Thymus (tissue), 11 donors: ENCODE data around the gene NUP210. TPM values are rescaled to one million over a fixed set of nuclear protein-coding genes. Genes with fewer than 3 reads are reported as not detected.

Experiments
- DNase-seq, 9 donors: peaks; one replicate each; pipeline ENCODE4 v3.0.0-alpha.2; 2013; ENCODE audit warnings: low spot score in 9 of 9, low read depth in 6 of 9, missing footprints in 1 of 9
- H3K27ac ChIP-seq, 2 donors: one replicate each; pipeline ENCODE4 v1.5.1; 2013; ENCODE audit warnings: control low read depth in 1 of 2, low read depth in 1 of 2, low read length in 1 of 2, mild to moderate bottlenecking in 1 of 2, moderate library complexity in 1 of 2
- H3K27me3 ChIP-seq, 2 donors: one replicate each; pipeline ENCODE4 v1.5.1; 2013; ENCODE audit warnings: low read length in 1 of 2; ENCODE audit not compliant: control insufficient read depth in 2 of 2, insufficient read depth in 1 of 2
- H3K36me3 ChIP-seq, 2 donors: one replicate each; pipeline ENCODE4 v1.5.1; 2013; ENCODE audit warnings: low read length in 1 of 2, mild to moderate bottlenecking in 1 of 2, moderate library complexity in 1 of 2; ENCODE audit not compliant: control insufficient read depth in 2 of 2, insufficient read depth in 2 of 2
- H3K4me1 ChIP-seq, 2 donors: one replicate each; pipeline ENCODE4 v1.5.1; 2013; ENCODE audit warnings: low read length in 2 of 2; ENCODE audit not compliant: control insufficient read depth in 2 of 2, insufficient read depth in 2 of 2
- H3K4me3 ChIP-seq, 2 donors: one replicate each; pipeline ENCODE4 v1.5.1; 2013; ENCODE audit warnings: low read length in 2 of 2, control low read depth in 1 of 2, mild to moderate bottlenecking in 1 of 2
- H3K9me3 ChIP-seq, 2 donors: one replicate each; pipeline ENCODE4 v1.5.1; 2013; ENCODE audit warnings: low read length in 1 of 2, mild to moderate bottlenecking in 1 of 2; ENCODE audit not compliant: control insufficient read depth in 2 of 2, insufficient read depth in 1 of 2
- WGBS: extraction: QIAGEN DNeasy Blood & Tissue Kit; methylation state at CpG from one replicate; pipeline ENCODE4 v1.1.7; 2013; 5-methylcytosine and 5-hydroxymethylcytosine counted together
- polyA plus RNA-seq: library from polyadenylated mRNA; stranded (reverse); fragments of 200-250 nt; gene quantifications from one replicate; pipeline ENCODE4 v1.2.3, GENCODE V29; 2013
- total RNA-seq: library from RNA; stranded (reverse); fragments of 120-200 nt; gene quantifications from one replicate; pipeline ENCODE4 v1.2.4, GENCODE V29; 2013
- donor health status: healthy.

NUP210 gene
- total and polyA plus RNA-seq, 2 donors, result 22.9 to 23.8 TPM

- Histone ChIP-seq H3K9me3 (no peaks in the 10 kb centered on the region), H3K36me3 (peaks cover 93 to 97% of the 10 kb centered on the region in 2 donors), H3K27me3 (no peaks in the 10 kb centered on the region), H3K4me1 (peaks cover 0 to 2% of the 10 kb centered on the region in 2 donors), H3K27ac (no peak overlapping the region), H3K4me3 (no peak overlapping the region)
- WGBS, result 97% methylated on average over 10 of the region's 10 CpGs
- DNase-seq, result no peak
These were observed 44.7 kb downstream of the NUP210 start for GRCh38 chr3:13375464-13375863.

GRCh38 chr3:13373975-13374586 lies 46.0 kb downstream of the NUP210 start:
- Histone ChIP-seq H3K9me3 (no peaks in the 10 kb centered on the region), H3K27me3 (no peaks in the 10 kb centered on the region), H3K4me1 (peaks cover 0 to 2% of the 10 kb centered on the region in 2 donors), H3K36me3 (peaks cover 90 to 91% of the 10 kb centered on the region in 2 donors), H3K4me3 (no peak overlapping the region), H3K27ac (no peak overlapping the region)
- no peak for DNase-seq
- WGBS, result 96% methylated on average over 13 of the region's 13 CpGs

GRCh38 chr3:13372656-13373055 lies 47.5 kb downstream of the NUP210 start:
- Histone ChIP-seq H3K9me3 (no peaks in the 10 kb centered on the region), H3K4me1 (peaks cover 0 to 2% of the 10 kb centered on the region in 2 donors), H3K4me3 (no peak overlapping the region), H3K36me3 (peaks cover 90 to 91% of the 10 kb centered on the region in 2 donors), H3K27me3 (no peaks in the 10 kb centered on the region), H3K27ac (peak overlapping the region in 1 of 2 donors; percentile 15)
- WGBS, result 97% methylated on average over 8 of the region's 8 CpGs
- DNase-seq, result no peak

GRCh38 chr3:13372126-13372525 lies 48.0 kb downstream of the NUP210 start:
- Histone ChIP-seq H3K9me3 (no peaks in the 10 kb centered on the region), H3K4me3 (no peak overlapping the region), H3K27ac (peak overlapping the region; percentile 37 to 38), H3K4me1 (peaks cover 0 to 2% of the 10 kb centered on the region in 2 donors), H3K36me3 (peaks cover 86 to 89% of the 10 kb centered on the region in 2 donors), H3K27me3 (no peaks in the 10 kb centered on the region)
- no peak for DNase-seq
- 96% methylated on average over 4 of the region's 4 CpGs for WGBS

GRCh38 chr3:13371100-13372075 lies 48.7 kb downstream of the NUP210 start:
- Histone ChIP-seq H3K4me1 (peaks cover 0 to 2% of the 10 kb centered on the region in 2 donors), H3K27me3 (no peaks in the 10 kb centered on the region), H3K9me3 (no peaks in the 10 kb centered on the region), H3K4me3 (no peak overlapping the region), H3K36me3 (peaks cover 81 to 82% of the 10 kb centered on the region in 2 donors), H3K27ac (peak overlapping the region in 1 of 2 donors; percentile 38)
- WGBS, result 98% methylated on average over 17 of the region's 17 CpGs
- no peak for DNase-seq

- no peak overlapping the region for H3K27ac ChIP-seq
- H3K36me3 ChIP-seq, result peaks cover 77 to 78% of the 10 kb centered on the region in 2 donors
- no peak overlapping the region for H3K4me3 ChIP-seq
- H3K9me3 ChIP-seq, result no peaks in the 10 kb centered on the region
- no peaks in the 10 kb centered on the region for H3K27me3 ChIP-seq
- no peak for DNase-seq
- peaks cover 0 to 2% of the 10 kb centered on the region in 2 donors for H3K4me1 ChIP-seq
- 95% methylated on average over 10 of the region's 10 CpGs for WGBS
These were observed 49.5 kb downstream of the NUP210 start for GRCh38 chr3:13370609-13371008.

GRCh38 chr3:13370055-13370454 lies 50.1 kb downstream of the NUP210 start:
- DNase-seq, result no peak
- no peak overlapping the region for H3K27ac ChIP-seq
- peaks cover 77 to 79% of the 10 kb centered on the region in 2 donors for H3K36me3 ChIP-seq
- no peaks in the 10 kb centered on the region for H3K27me3 ChIP-seq
- 95% methylated on average over 3 of the region's 3 CpGs for WGBS
- no peak overlapping the region for H3K4me3 ChIP-seq
- H3K4me1 ChIP-seq, result peaks cover 0 to 2% of the 10 kb centered on the region in 2 donors
- H3K9me3 ChIP-seq, result no peaks in the 10 kb centered on the region

- Histone ChIP-seq H3K36me3 (peaks cover 77 to 82% of the 10 kb centered on the region in 2 donors), H3K9me3 (no peaks in the 10 kb centered on the region), H3K4me3 (no peak overlapping the region), H3K4me1 (peaks cover 0 to 2% of the 10 kb centered on the region in 2 donors), H3K27me3 (no peaks in the 10 kb centered on the region), H3K27ac (no peak overlapping the region)
- WGBS, result 97% methylated on average over 6 of the region's 6 CpGs
- DNase-seq, result no peak
These were observed 51.3 kb downstream of the NUP210 start for GRCh38 chr3:13368834-13369233.

GRCh38 chr3:13367728-13368127 lies 52.4 kb downstream of the NUP210 start:
- H3K27me3 ChIP-seq, result no peaks in the 10 kb centered on the region
- no peak overlapping the region for H3K4me3 ChIP-seq
- H3K36me3 ChIP-seq, result peaks cover 77 to 82% of the 10 kb centered on the region in 2 donors
- H3K27ac ChIP-seq, result no peak overlapping the region
- peaks cover 0 to 2% of the 10 kb centered on the region in 2 donors for H3K4me1 ChIP-seq
- H3K9me3 ChIP-seq, result no peaks in the 10 kb centered on the region
- WGBS, result 86% methylated on average over 7 of the region's 7 CpGs
- no peak for DNase-seq
